Measurements from ENCODE around the gene FEM1B. TPM values are rescaled to one million over a fixed set of nuclear protein-coding genes. Genes with fewer than 3 reads are reported as not detected.
A peak's percentile ranks its signal among the peaks of the same experiment; 100 is the strongest.

The FEM1B gene
- total RNA-seq, 1 donor from 2014 or later = 47.0 TPM

- no peak for DNase-seq
Observed at GRCh38 chr15:68326711-68327354, 49.3 kb downstream of the FEM1B start.

- no peak for DNase-seq
Observed at GRCh38 chr15:68328443-68328842, 50.9 kb downstream of the FEM1B start.

- DNase-seq = no peak
Observed at GRCh38 chr15:68328964-68329363, 51.4 kb downstream of the FEM1B start.

- DNase-seq = no peak
Observed at GRCh38 chr15:68330416-68330815, 52.9 kb downstream of the FEM1B start.

GRCh38 chr15:68330901-68331300 lies 53.4 kb downstream of the FEM1B start:
- no peak for DNase-seq

- no peak for DNase-seq
Observed at GRCh38 chr15:68332266-68332665, 54.7 kb downstream of the FEM1B start.

GRCh38 chr15:68333775-68334470 lies 56.4 kb downstream of the FEM1B start:
- peak; percentile 33 for DNase-seq

GRCh38 chr15:68334661-68335124 lies 57.1 kb downstream of the FEM1B start:
- no peak for DNase-seq

- peak; percentile 59 for DNase-seq
Observed at GRCh38 chr15:68335251-68335650, 57.7 kb downstream of the FEM1B start.

GRCh38 chr15:68335655-68336054 lies 58.1 kb downstream of the FEM1B start:
- no peak for DNase-seq

GRCh38 chr15:68336516-68336915 lies 59.0 kb downstream of the FEM1B start:
- no peak for DNase-seq

- DNase-seq = no peak
Observed at GRCh38 chr15:68337826-68338225, 60.3 kb downstream of the FEM1B start.

- no peak for DNase-seq
Observed at GRCh38 chr15:68339481-68339880, 61.9 kb downstream of the FEM1B start.

GRCh38 chr15:68340726-68341671 lies 63.5 kb downstream of the FEM1B start:
- peak; percentile 52 for DNase-seq

GRCh38 chr15:68341760-68342725 lies 64.5 kb downstream of the FEM1B start:
- no peak for DNase-seq

- no peak for DNase-seq
Observed at GRCh38 chr15:68343579-68344225, 66.2 kb downstream of the FEM1B start.

GRCh38 chr15:68344600-68344999 lies 67.1 kb downstream of the FEM1B start:
- no peak for DNase-seq
